GM12872 (cell line): ENCODE results near the gene AIG1.
A peak's percentile ranks its signal among the peaks of the same experiment; 100 is the strongest.

ENCODE experiments used
- TF ChIP-seq, protein P1 (sequence below): IDR thresholded peaks from 3 replicates; pipeline ENCODE4 v1.5.1; 2011; ENCODE audit warnings: low read depth, mild to moderate bottlenecking, low read length, moderate library complexity; ENCODE audit not compliant: insufficient read depth

Gene AIG1

DNA sequence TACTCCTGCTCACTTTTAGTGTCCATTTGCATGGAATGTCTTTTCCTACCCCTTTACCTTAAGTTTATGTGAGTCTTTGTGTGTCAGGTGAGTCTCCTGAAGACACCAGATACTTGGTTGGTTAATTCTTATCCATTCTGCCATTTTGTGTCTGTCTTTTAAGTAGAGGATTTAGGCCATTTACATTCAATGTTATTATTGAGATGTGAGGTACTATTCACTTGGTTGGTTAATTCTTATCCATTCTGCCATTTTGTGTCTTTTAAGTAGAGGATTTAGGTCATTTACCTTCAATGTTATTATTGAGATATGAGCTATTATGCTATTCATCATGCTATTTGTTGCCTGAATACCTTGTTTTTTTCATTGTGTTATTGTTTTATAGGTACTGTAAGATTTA lies 113.8 kb downstream of the AIG1 start:
- TF ChIP-seq, protein P1, sequence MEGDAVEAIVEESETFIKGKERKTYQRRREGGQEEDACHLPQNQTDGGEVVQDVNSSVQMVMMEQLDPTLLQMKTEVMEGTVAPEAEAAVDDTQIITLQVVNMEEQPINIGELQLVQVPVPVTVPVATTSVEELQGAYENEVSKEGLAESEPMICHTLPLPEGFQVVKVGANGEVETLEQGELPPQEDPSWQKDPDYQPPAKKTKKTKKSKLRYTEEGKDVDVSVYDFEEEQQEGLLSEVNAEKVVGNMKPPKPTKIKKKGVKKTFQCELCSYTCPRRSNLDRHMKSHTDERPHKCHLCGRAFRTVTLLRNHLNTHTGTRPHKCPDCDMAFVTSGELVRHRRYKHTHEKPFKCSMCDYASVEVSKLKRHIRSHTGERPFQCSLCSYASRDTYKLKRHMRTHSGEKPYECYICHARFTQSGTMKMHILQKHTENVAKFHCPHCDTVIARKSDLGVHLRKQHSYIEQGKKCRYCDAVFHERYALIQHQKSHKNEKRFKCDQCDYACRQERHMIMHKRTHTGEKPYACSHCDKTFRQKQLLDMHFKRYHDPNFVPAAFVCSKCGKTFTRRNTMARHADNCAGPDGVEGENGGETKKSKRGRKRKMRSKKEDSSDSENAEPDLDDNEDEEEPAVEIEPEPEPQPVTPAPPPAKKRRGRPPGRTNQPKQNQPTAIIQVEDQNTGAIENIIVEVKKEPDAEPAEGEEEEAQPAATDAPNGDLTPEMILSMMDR, result no peak

DNA sequence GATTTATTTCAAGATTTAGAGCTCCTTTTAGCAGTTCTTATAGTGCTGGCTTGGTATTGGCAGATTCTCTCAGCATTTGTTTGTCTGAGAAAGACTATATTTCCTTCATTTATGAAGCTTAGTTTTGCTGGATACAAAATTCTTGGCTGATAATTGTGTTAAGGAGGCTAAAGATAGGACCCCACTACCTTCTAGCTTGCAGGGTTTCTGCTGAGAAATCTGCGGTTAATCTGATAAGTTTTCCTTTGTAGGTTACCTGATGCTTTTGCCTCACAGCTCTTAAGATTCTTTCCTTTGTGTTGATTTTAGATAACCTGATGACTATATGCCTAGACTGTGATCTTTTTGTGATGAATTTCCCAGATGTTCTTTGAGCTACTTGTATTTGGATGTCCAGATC lies 114.3 kb downstream of the AIG1 start:
- TF ChIP-seq, protein P1, result no peak

DNA sequence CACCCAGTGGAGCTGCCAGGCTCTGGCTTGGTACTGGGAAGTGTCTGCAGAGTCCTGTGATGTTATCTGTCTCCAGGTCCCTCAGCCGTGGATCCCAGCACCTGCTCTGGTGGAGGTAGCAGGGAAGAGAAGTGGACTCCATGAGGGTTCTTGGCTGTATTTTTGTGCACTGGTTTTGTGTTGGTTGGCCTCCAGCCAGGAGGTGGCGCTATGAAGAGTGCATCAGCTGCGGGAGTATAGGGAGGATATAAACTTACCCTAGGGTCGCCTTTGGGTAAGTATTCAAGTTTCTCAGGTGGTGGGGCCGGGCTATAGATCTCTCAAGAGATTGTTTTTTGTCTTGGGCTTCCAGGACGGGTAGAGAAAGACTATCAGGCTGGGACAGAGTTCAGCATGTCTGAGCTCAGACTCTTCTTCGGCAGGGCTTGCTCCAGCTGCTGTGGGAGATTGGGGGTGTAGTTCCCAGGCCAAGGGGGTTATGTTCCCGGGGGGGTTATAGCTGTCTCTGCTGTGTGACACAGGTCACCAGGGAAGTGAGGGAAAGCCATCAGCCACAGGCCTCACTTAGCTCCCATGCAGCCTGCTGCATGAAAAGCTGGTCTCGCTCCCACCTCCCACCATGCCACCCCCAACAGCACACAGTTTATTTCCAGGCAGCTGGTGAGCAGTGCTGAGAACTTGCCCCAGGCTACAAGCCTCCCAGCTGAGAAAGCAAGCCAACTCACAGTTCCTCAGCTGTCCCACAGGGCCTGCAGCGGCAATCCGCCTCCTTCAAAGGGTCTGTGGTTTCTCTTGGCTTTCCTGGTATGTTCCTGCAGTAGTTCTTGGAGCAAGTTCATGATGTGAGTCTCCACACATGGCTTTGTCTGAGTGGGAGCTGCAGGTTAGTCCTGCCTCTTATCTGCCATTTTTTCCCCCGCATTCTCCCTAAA lies 115.7 kb downstream of the AIG1 start:
- TF ChIP-seq, protein P1, result peak; percentile 28; the same call in 1 of the 3 replicates

DNA sequence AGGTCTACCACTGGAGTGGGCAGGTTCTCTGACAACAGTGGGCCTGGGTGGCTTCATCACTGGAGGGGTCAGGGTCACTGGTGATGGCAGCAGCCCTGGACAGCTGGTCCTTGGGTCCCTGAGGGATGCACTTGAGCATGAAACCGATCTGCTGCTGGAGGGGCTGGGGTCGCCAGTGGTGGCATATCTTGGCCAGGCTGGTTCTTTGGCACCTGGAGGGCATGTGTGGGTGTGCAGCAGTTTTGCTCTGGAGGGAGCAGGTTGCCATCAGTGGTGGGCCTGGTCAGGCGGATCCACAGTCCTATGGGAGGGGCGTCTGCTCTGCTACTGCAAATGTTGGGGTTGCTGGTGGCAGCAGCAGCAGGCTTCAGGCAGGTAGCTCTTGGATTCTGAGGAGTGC lies 117.0 kb downstream of the AIG1 start:
- TF ChIP-seq, protein P1, result no peak

DNA sequence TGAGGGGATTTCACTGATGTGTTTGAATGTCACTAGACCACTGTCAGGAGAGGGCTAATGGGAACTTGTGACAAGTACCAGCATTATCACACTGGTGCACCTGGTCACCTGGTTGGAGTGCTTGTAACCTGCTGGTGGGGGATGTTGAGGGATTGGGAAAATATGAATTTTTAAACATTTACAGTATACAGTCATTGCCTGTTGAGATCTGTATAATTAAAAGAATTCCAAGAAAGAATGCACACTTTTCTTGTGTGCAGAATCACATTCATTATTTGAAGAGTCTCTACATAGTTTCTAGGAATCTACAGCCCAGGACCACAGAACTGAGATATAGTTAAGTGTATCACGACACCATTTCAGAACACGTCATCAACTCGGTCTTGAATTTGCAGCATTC lies 118.4 kb downstream of the AIG1 start:
- TF ChIP-seq, protein P1, result no peak

DNA sequence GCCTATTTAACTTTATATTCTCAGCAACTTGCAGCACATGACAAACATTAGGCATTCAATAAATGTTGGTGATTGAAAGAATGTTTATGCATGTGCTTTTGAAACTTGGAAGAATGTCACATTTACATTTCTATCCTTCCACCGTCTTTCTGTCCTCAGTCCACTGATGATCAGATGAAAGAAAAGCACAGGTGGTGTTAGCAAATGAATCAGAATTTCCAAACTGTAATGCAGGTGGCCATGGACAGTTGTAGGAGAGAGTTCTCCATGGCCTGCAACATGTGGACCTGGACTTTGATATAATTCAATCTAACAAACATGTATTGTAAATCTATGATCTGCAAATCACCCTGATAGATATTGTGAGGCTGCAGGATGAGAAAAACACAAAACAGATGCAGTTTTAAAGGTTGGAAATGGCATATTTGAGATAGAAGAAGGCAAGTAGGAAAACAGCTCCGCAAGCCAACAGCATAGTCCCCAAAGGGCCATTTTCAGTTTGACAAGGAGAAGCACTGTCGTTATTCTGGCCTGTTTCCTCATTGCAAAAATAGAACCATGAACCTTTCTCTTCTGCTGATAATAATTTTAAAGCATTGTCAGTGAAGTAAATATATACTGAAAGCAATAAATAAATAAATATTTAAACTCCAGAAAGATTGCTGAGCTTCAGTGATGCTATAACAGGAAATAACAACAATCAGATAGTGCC lies 119.4 kb downstream of the AIG1 start:
- TF ChIP-seq, protein P1, result no peak

DNA sequence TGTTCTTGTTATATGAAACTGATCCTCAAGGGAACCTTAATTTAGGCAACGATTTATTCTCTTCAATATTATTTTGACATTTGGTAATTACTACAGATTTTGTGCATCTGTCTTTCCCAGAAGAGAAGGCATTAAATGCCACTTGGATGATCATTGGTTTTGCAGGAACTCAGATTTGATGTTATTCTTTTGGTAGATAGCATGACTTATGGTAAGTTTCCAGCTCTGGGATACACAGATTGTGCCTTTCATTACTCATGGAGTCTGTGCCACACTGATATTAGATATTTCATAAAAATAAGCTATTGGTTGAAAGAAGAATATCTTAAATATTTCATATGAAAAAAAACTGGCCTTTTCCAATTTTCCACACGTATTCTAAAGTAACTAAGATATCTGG lies 120.1 kb downstream of the AIG1 start:
- TF ChIP-seq, protein P1, result no peak
